Measurements from ENCODE around the gene ENTREP3. TPM values are rescaled to one million over a fixed set of nuclear protein-coding genes. Genes with fewer than 3 reads are reported as not detected.
A peak's percentile ranks its signal among the peaks of the same experiment; 100 is the strongest.
"Not testable (repeated sequence)": the region's sequence is repeated elsewhere in the genome, so short reads cannot be mapped to it uniquely, and the experiment has no call there.

ENTREP3 gene
- total RNA-seq, 1 donor from 2014 or later = 21.8 TPM

GRCh38 chr1:155250633-155251449 lies 4.4 kb downstream of the ENTREP3 start:
- peak; percentile 93 for DNase-seq (ENCODE audit: low spot score)

GRCh38 chr1:155250246-155250632 lies 5.0 kb downstream of the ENTREP3 start:
- no peak for DNase-seq (ENCODE audit: low spot score)

- no peak for DNase-seq (ENCODE audit: low spot score)
Measured at GRCh38 chr1:155247667-155248553, 7.4 kb downstream of the ENTREP3 start.

GRCh38 chr1:155246796-155247195 lies 8.5 kb downstream of the ENTREP3 start:
- DNase-seq (ENCODE audit: low spot score) = not testable (repeated sequence)

GRCh38 chr1:155245163-155245524 lies 10.1 kb downstream of the ENTREP3 start:
- no peak for DNase-seq (ENCODE audit: low spot score)

- peak; percentile 98 for DNase-seq (ENCODE audit: low spot score)
Measured at GRCh38 chr1:155244368-155245162, 10.7 kb downstream of the ENTREP3 start.

GRCh38 chr1:155242805-155243358 lies 12.4 kb downstream of the ENTREP3 start:
- DNase-seq (ENCODE audit: low spot score) = no peak

GRCh38 chr1:155241841-155242264 lies 13.4 kb downstream of the ENTREP3 start:
- DNase-seq (ENCODE audit: low spot score) = no peak

- peak; percentile 87 for DNase-seq (ENCODE audit: low spot score)
Measured at GRCh38 chr1:155241069-155241679, 14.1 kb downstream of the ENTREP3 start.

- DNase-seq (ENCODE audit: low spot score) = no peak
Measured at GRCh38 chr1:155236451-155236850, 18.8 kb downstream of the ENTREP3 start.

GRCh38 chr1:155235375-155235774 lies 19.9 kb downstream of the ENTREP3 start:
- not testable (repeated sequence) for DNase-seq (ENCODE audit: low spot score)

GRCh38 chr1:155233502-155233901 lies 21.8 kb downstream of the ENTREP3 start:
- DNase-seq (ENCODE audit: low spot score) = not testable (repeated sequence)

- not testable (repeated sequence) for DNase-seq (ENCODE audit: low spot score)
Measured at GRCh38 chr1:155232001-155232978, 23.0 kb downstream of the ENTREP3 start.

- not testable (repeated sequence) for DNase-seq (ENCODE audit: low spot score)
Measured at GRCh38 chr1:155231302-155231701, 24.0 kb downstream of the ENTREP3 start.

GRCh38 chr1:155228096-155228427 lies 27.2 kb downstream of the ENTREP3 start:
- no peak for DNase-seq (ENCODE audit: low spot score)

- peak; percentile 98 for DNase-seq (ENCODE audit: low spot score)
Measured at GRCh38 chr1:155227261-155228095, 27.8 kb downstream of the ENTREP3 start.

GRCh38 chr1:155226910-155227260 lies 28.4 kb downstream of the ENTREP3 start:
- no peak for DNase-seq (ENCODE audit: low spot score)

GRCh38 chr1:155226188-155226909 lies 28.9 kb downstream of the ENTREP3 start:
- peak; percentile 81 for DNase-seq (ENCODE audit: low spot score)

GRCh38 chr1:155225404-155225759 lies 29.9 kb downstream of the ENTREP3 start:
- not testable (repeated sequence) for DNase-seq (ENCODE audit: low spot score)

Data from ureter (tissue), 1 donor.